Panc1 (cell line): ENCODE measurements around the gene ADAMTS7. TPM values are rescaled to one million over a fixed set of nuclear protein-coding genes. Genes with fewer than 3 reads are reported as not detected.

Source experiments
- ATAC-seq: fragments of 200-7000 bp; cut with Tn5 transposase; 2 replicates; pipeline ENCODE4 v1.9.1; 2020; ENCODE audit warnings: mild to moderate bottlenecking, moderate library complexity
- BruUV-seq: library from RNA; stranded (reverse); fragments of 400-500 nt; replicated peaks from 2 replicates; lab custom pipeline; 2021; lab: Mats Ljungman, UMichigan
- CTCF ChIA-PET: fragments of 300-600 bp; sonication (Branson Sonifier 250); formaldehyde crosslinking; loops from one replicate; lab custom pipeline; 2022; ENCODE audit warnings: antibody characterized with exemption; lab: Charles Lee
- POLR2A ChIA-PET: fragments of 300-600 bp; sonication (Branson Sonifier 250); formaldehyde crosslinking; loops from one replicate; lab custom pipeline; 2022; ENCODE audit warnings: antibody characterized with exemption; lab: Charles Lee
- DNase-seq: peaks from one replicate; pipeline ENCODE4 v3.0.0-alpha.2; 2010; ENCODE audit warnings: low read depth, low spot score
- H3K27ac ChIP-seq: 2 replicates; pipeline ENCODE4 v1.5.1; 2011; ENCODE audit warnings: mild to moderate bottlenecking, low read length, inconsistent platforms
- H3K27me3 ChIP-seq: fragments of 200-500 bp; sonication (Bioruptor generic); 2 replicates; pipeline ENCODE4 v1.6.0; 2014; ENCODE audit warnings: low read length, inconsistent platforms; ENCODE audit not compliant: control insufficient read depth, insufficient read depth
- H3K36me3 ChIP-seq: fragments of 200-500 bp; sonication (Bioruptor generic); 2 replicates; pipeline ENCODE4 v1.5.1; 2014; ENCODE audit warnings: inconsistent platforms, mild to moderate bottlenecking, low read length, moderate library complexity; ENCODE audit not compliant: control insufficient read depth, insufficient read depth
- H3K4me1 ChIP-seq: 2 replicates; pipeline ENCODE4 v1.5.1; 2011; ENCODE audit warnings: inconsistent platforms, mild to moderate bottlenecking, low read length, moderate library complexity; ENCODE audit not compliant: control insufficient read depth, insufficient read depth
- H3K4me3 ChIP-seq, 2 experiments: 2 replicates each; pipeline ENCODE4 v1.5.1; 2011 to 2012; ENCODE audit warnings: low read depth in 2 of 2, low read length in 2 of 2, mild to moderate bottlenecking in 2 of 2, inconsistent platforms in 1 of 2, moderate library complexity in 1 of 2
- H3K9me3 ChIP-seq: fragments of 200-500 bp; sonication (Bioruptor generic); 2 replicates; pipeline ENCODE4 v1.5.1; 2014; ENCODE audit warnings: low read depth, mild to moderate bottlenecking, inconsistent platforms, low read length, moderate library complexity; ENCODE audit not compliant: control insufficient read depth, insufficient read depth
- CTCF ChIP-seq: fragments of 450-650 bp; IDR thresholded peaks from 2 replicates; pipeline ENCODE4 v1.5.1; 2017; ENCODE audit warnings: mild to moderate bottlenecking
- POLR2AphosphoS5 ChIP-seq: IDR thresholded peaks from 2 replicates; pipeline ENCODE4 v1.6.1; 2012; ENCODE audit warnings: mild to moderate bottlenecking, low read depth, low read length, moderate library complexity
- REST ChIP-seq, 2 experiments: IDR thresholded peaks; 2 replicates each; pipeline ENCODE4 v1.6.1; 2011 to 2012; ENCODE audit warnings: low read depth in 2 of 2, control low read depth in 1 of 2, low read length in 1 of 2, mild to moderate bottlenecking in 1 of 2, moderate library complexity in 1 of 2; ENCODE audit not compliant: insufficient read depth in 1 of 2
- SIN3A ChIP-seq: IDR thresholded peaks from 2 replicates; pipeline ENCODE4 v1.6.1; 2012; ENCODE audit warnings: low read depth, mild to moderate bottlenecking, low read length, moderate library complexity, borderline replicate concordance; ENCODE audit not compliant: insufficient read depth
- TCF7L2 ChIP-seq: IDR thresholded peaks from 2 replicates; pipeline ENCODE4 v1.6.1; 2011; ENCODE audit warnings: mild to moderate bottlenecking, low read depth, low read length, inconsistent platforms
- in situ Hi-C: cut with HindIII; loops from 2 replicates; pipeline ENCODE4 v1.10.0; 2016; ENCODE audit warnings: low sequenced_read_pairs, low pct_unique_long_range_greater_than_20kb
- intact Hi-C: fragments of 100-400 bp; cut with micrococcal nuclease; formaldehyde crosslinking; loops from one replicate; pipeline ENCODE4 v1.10.0; 2022; ENCODE audit not compliant: unreplicated experiment
- total RNA-seq: library from RNA; stranded (reverse); gene quantifications from one replicate; pipeline ENCODE4 v1.2.1, GENCODE V29; 2021; ENCODE audit not compliant: unreplicated experiment

The ADAMTS7 gene
- total RNA-seq, 1 experiment from 2014 or later = 1.0 TPM

GRCh38 chr15:78718837-78719236, 92.4 kb downstream of the ADAMTS7 start:
- TF ChIP-seq TCF7L2 (no peak), REST (IDR thresholded peaks at IDR 0.05; ENCODE audit: insufficient read depth in 1 of 2, low read depth in 2 of 2, low read length in 1 of 2) (no peak), POLR2AphosphoS5 (no peak), CTCF (no peak), SIN3A (no peak)
- intact Hi-C loops (no loop called here), in situ Hi-C loops (no loop called here)
- Histone ChIP-seq H3K27ac (no peak overlapping the region), H3K36me3 (no peaks in the 10 kb centered on the region), H3K9me3 (no peaks in the 10 kb centered on the region), H3K4me1 (no peaks in the 10 kb centered on the region), H3K4me3 (no peak overlapping the region), H3K27me3 (peaks cover 2% of the 10 kb centered on the region; the same call in 1 of the 2 replicates)
- no peak for ATAC-seq
- POLR2A ChIA-PET = no interaction called here
- CTCF ChIA-PET = no interaction called here
- no TSS peak for BruUV-seq
- DNase-seq = no peak

- POLR2A ChIA-PET = no interaction called here
- BruUV-seq = no TSS peak
- peaks cover 2% of the 10 kb centered on the region; the same call in 1 of the 2 replicates for H3K27me3 ChIP-seq
- intact Hi-C loops (no loop called here), in situ Hi-C loops (no loop called here)
- no peaks in the 10 kb centered on the region for H3K36me3 ChIP-seq
- no peak for ATAC-seq
- CTCF ChIA-PET = no interaction called here
- H3K9me3 ChIP-seq = no peaks in the 10 kb centered on the region
- no peaks in the 10 kb centered on the region for H3K4me1 ChIP-seq
- DNase-seq = no peak
- no peak overlapping the region for H3K27ac ChIP-seq
- TF ChIP-seq CTCF = no peak
- no peak for TF ChIP-seq SIN3A
- TF ChIP-seq POLR2AphosphoS5 = no peak
- no peak for TF ChIP-seq TCF7L2
- TF ChIP-seq REST (IDR thresholded peaks at IDR 0.05; ENCODE audit: insufficient read depth in 1 of 2, low read depth in 2 of 2, low read length in 1 of 2) = no peak
- no peak overlapping the region for H3K4me3 ChIP-seq
Measured at GRCh38 chr15:78717956-78718656, 93.2 kb downstream of the ADAMTS7 start.
